ENCODE results near the gene MROH8.
A peak's percentile ranks its signal among the peaks of the same experiment; 100 is the strongest.

MROH8 gene

DNA sequence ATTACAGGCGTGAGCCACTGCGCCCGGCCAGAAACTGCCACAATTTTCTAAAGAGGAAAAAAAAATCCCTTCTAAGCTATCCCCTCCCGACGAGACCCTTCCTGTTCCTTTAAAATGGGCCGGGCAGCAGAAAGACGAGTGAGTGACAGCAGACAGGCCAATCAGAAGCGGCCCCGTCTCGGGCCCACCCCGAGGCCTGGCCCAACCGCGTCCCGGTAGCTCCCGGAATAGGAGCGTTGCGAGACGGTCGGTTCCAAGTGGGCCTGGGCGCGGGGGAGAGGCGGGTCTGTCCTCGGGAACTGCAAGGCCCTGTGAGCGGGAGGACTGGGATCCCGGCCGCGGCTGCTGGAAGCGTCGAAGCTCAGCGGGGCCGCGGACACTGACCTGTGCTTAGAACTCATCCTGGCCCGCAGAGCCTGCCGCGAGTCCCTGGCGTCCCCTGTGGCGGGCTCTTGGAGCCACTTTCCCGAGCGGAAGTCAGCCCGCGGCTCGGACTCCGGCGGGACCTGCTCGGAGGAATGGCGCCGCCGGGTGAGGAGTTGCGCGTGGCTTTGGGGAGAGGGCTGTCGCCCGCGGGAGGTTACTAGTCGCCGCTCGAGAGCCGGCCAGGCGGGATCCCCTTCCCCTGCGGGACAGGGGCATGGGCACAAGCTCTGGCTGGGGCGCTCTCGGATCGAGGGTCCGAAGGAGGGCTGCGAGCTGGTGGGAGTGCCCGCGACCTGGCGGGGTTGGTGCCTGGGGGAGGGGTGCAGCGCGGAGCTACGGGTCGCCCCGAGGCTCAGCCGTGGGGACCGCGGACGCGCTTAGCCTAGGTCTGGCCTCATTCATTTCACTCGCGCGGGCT, at the start of gene MROH8, which contains the start of gene RPN2:
MROH8 (minus strand) TSS at position 710 of the 844 bp plus-strand sequence.
RPN2 (plus strand) TSS at position 492 of the 844 bp plus-strand sequence; CDS start at position 519, 27 bp downstream.
- DNase-seq (ENCODE audit: low spot score): peak; percentile 98

DNA sequence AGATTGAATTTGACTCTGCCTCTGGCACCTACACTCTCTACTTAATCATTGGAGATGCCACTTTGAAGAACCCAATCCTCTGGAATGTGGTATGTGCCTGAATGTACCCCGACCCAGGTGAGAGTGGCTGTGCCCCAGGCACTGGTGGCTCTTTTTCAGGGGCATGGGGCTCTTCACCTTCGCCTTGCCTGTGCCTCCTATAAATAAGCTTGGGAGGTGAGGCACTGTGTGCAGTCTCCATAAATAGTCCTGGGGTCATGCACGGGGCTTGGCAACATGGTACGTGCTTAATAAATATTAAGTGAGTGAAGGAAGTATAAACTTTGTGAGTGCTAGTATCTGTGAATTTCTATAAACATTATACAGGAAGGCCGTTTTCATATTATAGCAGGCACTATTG, 49.3 kb upstream of the MROH8 start:
- DNase-seq (ENCODE audit: low spot score): no peak

GRCh38 chr20:37228082-37228481, 48.7 kb upstream of the MROH8 start:
- DNase-seq (ENCODE audit: low spot score): no peak

DNA sequence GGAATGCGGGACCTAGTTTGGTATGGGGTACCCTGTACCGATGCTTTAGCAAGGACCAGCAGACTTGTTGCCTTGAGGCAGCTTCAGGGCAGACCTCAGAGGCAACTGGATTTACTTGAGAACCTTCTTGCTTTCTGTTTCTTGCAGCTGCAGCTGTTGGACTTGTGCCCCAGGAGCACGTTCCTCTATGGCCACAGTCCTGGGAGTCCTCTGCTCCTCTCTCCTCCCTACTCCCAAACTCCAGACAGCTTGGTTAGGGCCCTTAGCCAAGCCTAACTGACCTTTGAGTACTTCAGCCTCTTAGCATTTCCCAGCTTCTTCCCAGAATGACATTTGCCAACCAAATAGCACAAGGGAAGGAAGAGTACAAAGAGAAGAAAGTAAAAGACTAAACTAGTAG, 47.5 kb upstream of the MROH8 start:
- DNase-seq (ENCODE audit: low spot score): no peak

- no peak for DNase-seq (ENCODE audit: low spot score)
Measured at GRCh38 chr20:37225146-37225545, 45.8 kb upstream of the MROH8 start.

DNA sequence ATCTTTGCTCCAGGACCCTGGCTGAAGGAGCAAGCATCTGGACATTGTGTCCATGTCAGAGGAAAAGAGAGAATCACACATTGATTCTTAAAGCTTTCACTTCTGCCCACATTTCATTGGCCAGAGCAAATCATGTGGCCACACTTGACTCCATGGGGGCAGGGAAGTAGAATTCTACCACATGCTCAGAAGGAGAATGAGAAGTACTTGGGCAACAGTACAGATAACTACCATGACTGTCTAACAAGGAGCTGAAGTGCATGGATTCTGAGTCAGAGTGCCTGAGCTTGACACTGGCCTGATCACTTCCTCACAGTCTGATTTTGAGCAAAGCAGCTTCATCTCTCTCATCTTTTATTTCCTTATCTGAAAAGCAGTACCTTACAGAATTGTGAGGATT, 43.7 kb upstream of the MROH8 start:
- DNase-seq (ENCODE audit: low spot score): peak; percentile 62

- DNase-seq (ENCODE audit: low spot score): no peak
Measured at GRCh38 chr20:37222086-37222485, 42.7 kb upstream of the MROH8 start.

DNA sequence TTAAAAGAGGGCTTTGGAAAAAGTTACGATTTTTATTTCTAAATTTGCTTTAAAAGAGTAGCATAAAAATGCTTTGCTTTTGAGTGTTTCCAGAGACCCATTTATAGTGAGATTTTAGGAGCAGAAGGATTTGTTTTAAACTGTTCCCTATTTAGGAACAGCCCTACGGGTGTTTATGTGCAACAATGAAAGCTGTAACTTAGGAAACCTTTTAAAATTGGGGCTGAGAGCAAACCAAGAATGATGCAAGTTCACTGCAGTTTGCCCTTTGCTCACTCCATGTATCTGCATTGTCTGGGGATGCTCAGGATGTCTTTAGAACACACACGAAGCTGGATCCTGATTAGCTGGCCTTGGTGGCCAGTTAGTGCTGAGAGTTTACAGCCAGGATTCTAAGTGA, 41.4 kb upstream of the MROH8 start:
- DNase-seq (ENCODE audit: low spot score): no peak

- DNase-seq (ENCODE audit: low spot score): peak; percentile 38
Measured at GRCh38 chr20:37219751-37220668, 40.7 kb upstream of the MROH8 start.

DNA sequence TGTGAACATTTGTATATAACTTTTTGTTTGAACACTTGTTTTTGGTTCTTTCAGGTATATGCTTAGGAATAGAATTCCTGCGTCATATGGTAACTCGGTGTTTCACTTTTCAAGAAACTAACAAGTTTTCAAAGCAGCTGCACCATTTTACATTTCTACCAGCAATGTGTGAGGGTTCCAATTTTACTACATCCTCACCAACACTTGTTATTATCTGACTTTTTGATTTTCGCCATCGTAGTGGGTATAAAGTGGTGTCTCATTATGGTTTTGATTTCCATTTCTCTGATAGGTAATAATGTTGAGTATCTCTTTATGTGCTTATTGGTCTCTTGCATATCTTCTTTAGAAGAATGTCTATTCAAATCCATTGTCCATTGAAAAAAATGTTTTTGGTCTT, 39.6 kb upstream of the MROH8 start:
- DNase-seq (ENCODE audit: low spot score): no peak

DNA sequence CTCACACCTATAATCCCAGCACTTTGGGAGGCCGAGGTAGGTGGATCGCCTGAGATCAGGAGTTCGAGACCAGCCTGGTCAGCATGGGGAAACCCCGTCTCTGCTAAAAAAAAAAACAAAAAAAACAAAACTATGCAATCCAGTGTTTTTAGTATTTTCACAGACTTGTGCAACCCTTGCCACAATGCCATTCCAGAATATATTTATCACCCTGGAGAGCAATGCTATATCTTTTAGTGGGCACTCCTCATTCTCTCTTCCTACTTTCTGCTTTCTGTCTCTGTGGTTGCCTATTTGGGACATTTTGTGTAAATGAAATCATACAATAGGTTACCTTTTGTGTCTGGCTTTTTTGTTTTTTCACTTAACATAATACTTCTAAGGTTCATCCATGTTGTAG, 39.1 kb upstream of the MROH8 start:
- DNase-seq (ENCODE audit: low spot score): no peak

DNA sequence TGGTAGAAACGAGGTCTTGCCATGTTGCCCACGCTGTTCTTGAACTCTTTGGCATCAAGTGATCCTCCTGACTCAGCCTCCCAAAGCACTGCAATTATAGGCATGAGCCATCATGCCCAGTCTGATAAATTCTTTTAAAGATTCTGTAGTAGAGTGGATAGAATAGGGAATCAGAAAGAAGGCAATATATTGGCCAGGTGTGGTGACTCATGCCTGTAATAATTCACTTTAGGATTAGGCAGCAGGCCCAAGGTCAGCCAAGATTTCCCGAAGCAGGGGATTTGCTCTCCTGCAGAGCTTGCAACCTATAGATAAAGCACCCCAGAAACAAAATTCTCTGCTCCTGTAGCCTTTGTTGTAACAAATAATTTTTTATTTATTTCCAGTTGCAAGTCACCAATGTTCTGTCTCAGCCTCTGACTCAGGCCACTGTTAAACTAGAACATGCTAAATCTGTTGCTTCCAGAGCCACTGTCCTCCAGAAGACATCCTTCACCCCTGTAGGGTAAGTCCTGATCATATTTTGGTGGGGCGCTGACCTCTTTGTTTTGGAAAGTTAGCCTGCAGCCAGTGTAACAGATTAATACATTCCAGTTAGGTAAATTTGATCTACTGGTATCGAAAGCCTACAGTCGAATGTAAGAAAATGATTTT, 30.4 kb upstream of the MROH8 start:
- no peak for DNase-seq (ENCODE audit: low spot score)

DNA sequence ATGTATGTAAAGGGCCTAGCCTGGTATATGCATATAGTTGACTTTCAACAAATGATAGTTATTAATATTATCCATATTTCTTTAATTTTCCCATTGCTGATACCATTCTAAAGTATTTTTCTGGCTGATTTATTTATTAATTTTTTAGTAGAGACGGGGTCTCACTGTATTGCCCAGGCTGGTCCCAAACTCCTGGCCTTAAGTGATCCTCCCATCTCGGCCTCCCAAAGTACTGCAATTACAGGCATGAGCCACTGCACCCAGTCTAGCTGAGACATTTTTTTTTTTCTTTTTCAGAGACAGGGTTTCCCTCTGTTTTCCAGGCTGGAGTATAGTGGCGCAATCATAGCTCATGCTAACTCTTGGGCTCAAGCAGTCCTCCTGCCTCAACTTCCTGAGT, 29.8 kb upstream of the MROH8 start:
- no peak for DNase-seq (ENCODE audit: low spot score)

- DNase-seq (ENCODE audit: low spot score): no peak
Measured at GRCh38 chr20:37207171-37207570, 27.8 kb upstream of the MROH8 start.

GRCh38 chr20:37205794-37206193, 26.4 kb upstream of the MROH8 start:
- no peak for DNase-seq (ENCODE audit: low spot score)

GRCh38 chr20:37205130-37205529, 25.8 kb upstream of the MROH8 start:
- no peak for DNase-seq (ENCODE audit: low spot score)

- DNase-seq (ENCODE audit: low spot score): peak; percentile 62
Measured at GRCh38 chr20:37204056-37204455, 24.7 kb upstream of the MROH8 start.

- DNase-seq (ENCODE audit: low spot score): no peak
Measured at GRCh38 chr20:37202267-37202943, 23.1 kb upstream of the MROH8 start.

DNA sequence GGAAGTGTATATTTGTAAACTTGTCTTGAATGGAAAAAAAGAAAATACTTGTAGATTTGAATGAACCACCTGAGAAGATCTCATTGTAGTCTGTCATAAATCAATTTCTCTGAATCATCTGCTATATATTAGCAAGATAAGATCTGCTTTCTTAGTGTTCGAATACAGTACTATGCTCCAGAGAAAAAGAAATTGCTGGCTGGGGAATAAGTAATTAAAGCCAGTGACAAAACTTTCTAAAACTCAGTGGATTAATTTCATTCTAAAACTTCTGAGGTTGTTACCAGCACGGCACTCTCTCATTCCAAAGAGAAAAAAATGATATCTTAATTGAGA, 22.4 kb upstream of the MROH8 start:
- DNase-seq (ENCODE audit: low spot score): no peak

GRCh38 chr20:37200926-37201826, 21.8 kb upstream of the MROH8 start:
- DNase-seq (ENCODE audit: low spot score): no peak

DNA sequence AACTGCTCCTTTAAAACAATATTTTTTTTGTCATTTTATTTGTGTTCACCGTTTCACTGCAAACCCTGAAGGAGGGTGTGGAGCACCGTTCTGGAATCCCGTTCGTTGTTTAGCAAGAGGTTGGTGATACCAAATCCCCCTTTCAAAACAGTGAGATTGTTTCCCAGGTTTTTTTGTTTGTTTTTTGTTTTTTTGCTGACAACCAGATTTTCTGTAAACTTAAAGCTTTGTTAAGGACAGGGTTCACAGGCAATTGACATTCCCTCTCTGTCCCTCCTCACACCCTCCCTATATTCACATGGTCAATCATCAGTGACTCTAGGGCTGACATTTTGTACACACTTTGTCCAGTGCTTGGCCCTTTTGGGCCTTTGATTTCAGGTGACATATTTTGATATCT, 21.0 kb upstream of the MROH8 start:
- no peak for DNase-seq (ENCODE audit: low spot score)
